GM12891 (cell line): ENCODE data around the gene STK32B.

Experiments used
- PAX5 ChIP-seq: IDR thresholded peaks from 2 replicates; pipeline ENCODE4 v1.6.1; 2011; ENCODE audit warnings: low read length, moderate library complexity, mild to moderate bottlenecking; ENCODE audit not compliant: insufficient read depth, severe bottlenecking
- POLR2A ChIP-seq: IDR thresholded peaks from 2 replicates; pipeline ENCODE4 v1.6.1; 2011; ENCODE audit warnings: low read depth, low read length, control low read depth
- POLR2AphosphoS5 ChIP-seq: IDR thresholded peaks from 2 replicates; pipeline ENCODE4 v1.6.1; 2011; ENCODE audit warnings: low read depth, low read length, control low read depth
- POU2F2 ChIP-seq: IDR thresholded peaks from 2 replicates; pipeline ENCODE4 v1.6.1; 2011; ENCODE audit warnings: low read depth, mild to moderate bottlenecking, control low read depth, low read length, moderate library complexity
- SPI1 ChIP-seq: IDR thresholded peaks from 2 replicates; pipeline ENCODE4 v1.6.1; 2011; ENCODE audit warnings: low read depth, low read length, control low read depth
- TAF1 ChIP-seq: IDR thresholded peaks from 2 replicates; pipeline ENCODE4 v1.6.1; 2011; ENCODE audit warnings: low read depth, low read length, control low read depth

- TF ChIP-seq POLR2AphosphoS5 (no peak), POLR2A (no peak), TAF1 (no peak), SPI1 (no peak), PAX5 (no peak), POU2F2 (no peak)
Measured at GRCh38 chr4:5118994-5119835, 67.9 kb downstream of the STK32B start.
